GM18873 (cell line): ENCODE data around the gene PCDHGA5.
"Not testable (repeated sequence)": the region's sequence is repeated elsewhere in the genome, so short reads cannot be mapped to it uniquely, and the experiment has no call there.

Experiments used
- ATAC-seq: cut with Tn5 transposase; IDR thresholded peaks from one replicate; pipeline ENCODE4 v1.9.1; 2021; ENCODE audit warnings: mild to moderate bottlenecking, moderate library complexity, moderate number of reproducible peaks; ENCODE audit not compliant: unreplicated experiment, low FRiP score

PCDHGA5 gene

GRCh38 chr5:141349917-141350619 is 13.9 kb upstream of the PCDHGA5 start, which contains the start of gene PCDHGB1:
PCDHGB1 (plus strand) TSS chr5:141350099; CDS start chr5:141350261, 162 bp downstream.
- ATAC-seq, result no peak

GRCh38 chr5:141351591-141351990 is 12.4 kb upstream of the PCDHGA5 start:
- ATAC-seq, result no peak

DNA sequence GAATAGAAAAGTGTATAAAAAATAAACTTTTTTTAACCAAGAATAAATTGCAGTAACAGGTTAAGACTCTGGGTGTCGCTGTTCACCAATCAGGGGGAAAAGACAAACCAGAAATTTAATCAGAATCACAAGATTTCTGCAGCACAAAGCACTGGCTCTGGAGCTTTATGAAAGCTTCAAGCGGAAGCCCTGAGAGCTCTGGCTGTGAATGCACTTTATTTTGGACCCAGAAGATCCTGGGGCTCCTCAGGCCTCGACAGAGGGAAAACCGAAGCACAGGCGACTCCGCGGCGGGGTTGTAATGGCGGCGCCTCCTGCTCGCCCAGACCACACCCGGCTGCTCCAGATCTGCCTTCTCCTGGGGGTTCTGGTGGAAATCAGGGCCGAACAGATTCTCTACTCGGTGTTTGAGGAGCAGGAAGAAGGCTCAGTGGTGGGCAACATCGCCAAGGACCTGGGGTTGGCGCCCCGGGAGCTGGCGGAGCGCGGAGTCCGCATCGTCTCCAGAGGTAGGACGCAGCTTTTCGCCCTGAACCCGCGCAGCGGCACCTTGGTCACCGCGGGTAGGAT is 9.0 kb upstream of the PCDHGA5 start, which contains the start of gene PCDHGA4:
PCDHGA4 (plus strand) TSS at position 122 of the 570 bp plus-strand sequence; CDS start at position 209, 87 bp downstream.
- ATAC-seq, result no peak

DNA sequence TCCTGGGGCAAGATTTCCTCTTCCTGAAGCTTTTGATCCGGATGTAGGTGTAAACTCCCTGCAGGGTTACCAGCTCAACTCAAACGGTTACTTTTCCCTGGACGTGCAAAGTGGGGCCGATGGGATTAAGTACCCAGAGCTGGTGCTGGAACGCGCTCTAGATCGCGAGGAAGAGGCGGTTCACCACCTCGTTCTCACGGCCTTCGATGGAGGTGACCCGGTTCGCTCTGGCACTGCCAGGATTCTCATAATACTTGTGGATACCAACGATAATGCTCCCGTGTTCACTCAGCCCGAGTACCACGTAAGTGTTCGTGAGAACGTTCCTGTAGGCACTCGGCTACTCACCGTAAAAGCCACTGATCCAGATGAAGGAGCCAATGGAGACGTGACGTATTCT is 8.3 kb upstream of the PCDHGA5 start:
- ATAC-seq, result no peak

GRCh38 chr5:141356133-141356532 is 7.8 kb upstream of the PCDHGA5 start:
- no peak for ATAC-seq

DNA sequence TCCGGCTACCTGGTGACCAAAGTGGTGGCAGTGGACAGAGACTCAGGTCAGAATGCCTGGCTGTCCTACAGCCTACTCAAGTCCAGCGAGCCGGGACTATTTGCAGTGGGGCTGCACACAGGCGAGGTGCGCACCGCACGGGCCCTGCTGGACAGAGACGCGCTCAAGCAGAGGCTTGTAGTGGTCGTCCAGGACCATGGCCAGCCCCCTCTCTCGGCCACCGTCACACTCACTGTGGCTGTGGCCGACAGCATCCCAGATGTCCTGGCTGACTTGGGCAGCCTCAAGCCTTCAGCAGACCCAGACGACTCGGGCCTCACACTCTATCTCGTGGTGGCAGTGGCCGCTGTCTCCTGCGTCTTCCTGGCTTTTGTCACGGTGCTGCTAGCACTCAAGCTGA is 7.0 kb upstream of the PCDHGA5 start:
- ATAC-seq, result no peak

GRCh38 chr5:141359790-141360426 is 4.1 kb upstream of the PCDHGA5 start, which contains the start of gene PCDHGB2:
PCDHGB2 (plus strand) TSS chr5:141359994; CDS start chr5:141360136, 142 bp downstream.
- ATAC-seq, result peak; percentile 84

GRCh38 chr5:141360685-141361084 is 3.3 kb upstream of the PCDHGA5 start:
- ATAC-seq, result no peak

- ATAC-seq, result no peak
Measured at GRCh38 chr5:141362719-141363118, 1.2 kb upstream of the PCDHGA5 start.

- no peak for ATAC-seq
Measured at GRCh38 chr5:141366016-141366896, 2.3 kb downstream of the PCDHGA5 start.

- no peak for ATAC-seq
Measured at GRCh38 chr5:141369994-141370848, 6.3 kb downstream of the PCDHGA5 start, which contains the start of gene PCDHGB3. PCDHGB3 (plus strand) TSS chr5:141370242; CDS start chr5:141370395, 153 bp downstream.

DNA sequence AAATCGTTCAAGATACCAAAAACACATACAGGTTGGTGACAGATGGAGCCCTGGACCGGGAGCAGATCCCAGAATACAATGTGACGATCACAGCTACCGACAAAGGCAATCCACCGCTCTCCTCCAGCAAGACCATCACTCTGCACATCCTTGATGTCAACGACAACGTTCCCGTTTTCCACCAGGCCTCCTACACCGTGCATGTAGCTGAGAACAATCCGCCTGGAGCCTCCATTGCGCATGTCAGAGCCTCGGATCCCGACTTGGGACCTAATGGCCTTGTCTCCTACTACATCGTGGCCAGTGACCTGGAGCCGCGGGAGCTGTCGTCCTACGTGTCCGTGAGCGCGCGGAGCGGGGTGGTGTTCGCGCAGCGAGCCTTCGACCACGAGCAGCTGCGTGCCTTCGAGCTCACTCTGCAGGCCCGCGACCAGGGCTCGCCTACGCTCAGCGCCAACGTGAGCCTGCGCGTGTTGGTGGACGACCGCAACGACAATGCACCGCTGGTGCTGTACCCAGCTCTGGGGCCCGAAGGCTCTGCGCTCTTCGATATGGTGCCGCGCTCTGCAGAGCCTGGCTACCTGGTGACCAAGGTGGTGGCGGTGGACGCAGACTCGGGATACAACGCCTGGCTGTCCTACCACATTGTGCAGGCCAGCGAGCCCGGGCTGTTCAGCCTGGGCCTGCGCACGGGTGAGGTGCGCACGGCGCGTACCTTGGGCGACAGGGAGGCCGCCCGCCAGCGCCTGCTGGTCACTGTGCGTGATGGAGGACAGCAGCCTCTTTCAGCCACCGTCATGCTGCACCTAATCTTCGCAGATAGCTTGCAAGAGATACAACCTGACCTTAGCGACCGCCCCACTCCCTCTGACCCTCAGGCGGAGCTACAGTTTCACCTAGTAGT is 7.9 kb downstream of the PCDHGA5 start:
- no peak for ATAC-seq

DNA sequence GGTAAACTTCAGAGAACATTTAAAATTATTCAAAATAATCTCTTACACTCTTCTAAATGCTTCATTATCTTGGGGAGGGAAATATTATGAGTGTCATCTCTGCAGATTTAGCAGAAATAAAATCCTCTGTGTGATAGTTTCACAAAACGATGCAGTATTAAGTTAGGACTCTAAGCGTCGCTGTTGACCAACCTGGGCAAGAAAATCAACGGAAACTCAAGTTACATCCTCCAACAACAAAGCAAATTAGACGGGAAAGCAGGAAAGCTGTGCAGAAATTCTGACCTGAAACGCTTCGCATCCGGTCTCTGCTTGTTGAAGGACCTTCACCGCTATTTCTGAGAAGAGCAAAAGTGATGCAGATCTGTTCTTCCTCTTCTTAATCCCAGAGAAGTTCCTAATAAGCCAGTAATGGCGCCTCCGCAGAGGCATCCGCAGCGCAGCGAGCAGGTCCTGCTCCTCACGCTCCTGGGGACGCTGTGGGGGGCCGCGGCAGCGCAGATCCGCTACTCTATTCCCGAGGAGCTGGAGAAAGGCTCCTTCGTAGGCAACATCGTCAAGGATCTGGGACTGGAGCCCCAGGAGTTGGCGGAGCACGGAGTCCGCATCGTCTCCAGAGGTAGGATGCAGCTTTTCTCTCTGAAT is 9.8 kb downstream of the PCDHGA5 start, which contains the start of gene PCDHGA6:
PCDHGA6 (plus strand) TSS at position 219 of the 645 bp plus-strand sequence; CDS start at position 412, 193 bp downstream.
- no peak for ATAC-seq

- ATAC-seq, result no peak
Measured at GRCh38 chr5:141374627-141375026, 10.7 kb downstream of the PCDHGA5 start.

DNA sequence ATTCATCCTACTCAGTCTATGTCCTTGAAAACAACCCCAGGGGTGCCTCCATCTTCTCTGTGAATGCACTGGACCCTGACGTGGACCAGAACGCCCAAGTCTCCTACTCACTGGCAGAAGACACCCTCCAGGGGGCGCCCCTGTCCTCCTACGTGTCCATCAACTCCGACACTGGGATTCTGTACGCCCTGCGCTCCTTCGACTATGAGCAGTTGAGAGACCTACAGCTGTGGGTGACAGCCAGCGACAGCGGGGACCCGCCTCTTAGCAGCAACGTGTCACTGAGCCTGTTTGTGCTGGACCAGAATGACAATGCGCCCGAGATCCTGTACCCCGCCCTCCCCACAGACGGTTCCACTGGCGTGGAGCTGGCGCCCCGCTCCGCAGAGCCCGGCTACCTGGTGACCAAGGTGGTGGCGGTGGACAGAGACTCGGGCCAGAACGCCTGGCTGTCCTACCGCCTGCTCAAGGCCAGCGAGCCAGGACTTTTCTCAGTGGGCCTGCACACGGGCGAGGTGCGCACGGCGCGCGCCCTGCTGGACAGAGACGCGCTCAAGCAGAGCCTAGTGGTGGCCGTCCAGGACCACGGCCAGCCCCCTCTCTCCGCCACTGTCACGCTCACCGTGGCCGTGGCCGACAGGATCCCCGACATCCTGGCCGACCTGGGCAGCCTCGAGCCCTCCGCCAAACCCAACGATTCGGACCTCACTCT is 11.6 kb downstream of the PCDHGA5 start:
- ATAC-seq, result not testable (repeated sequence)

- no peak for ATAC-seq
Measured at GRCh38 chr5:141382469-141383294, 18.7 kb downstream of the PCDHGA5 start, which contains the start of gene PCDHGA7. PCDHGA7 (plus strand) TSS chr5:141382742; CDS start chr5:141382900, 158 bp downstream.
